Left renal cortex interstitium (tissue), 4 donors: Measurements from ENCODE around the gene GLIS1. TPM values are rescaled to one million over a fixed set of nuclear protein-coding genes. Genes with fewer than 3 reads are reported as not detected.

Experiments
- DNase-seq, 4 donors: peaks; one replicate each; pipeline ENCODE4 v3.0.0-alpha.2; 2013; ENCODE audit warnings: low read depth in 4 of 4, low spot score in 2 of 4, missing footprints in 1 of 4
- polyA plus RNA-seq, 4 donors: library from polyadenylated mRNA; unstranded; fragments of 120-200 nt; gene quantifications; one replicate each; pipeline ENCODE4 v1.2.1, GENCODE V29; 2013; ENCODE audit not compliant: insufficient read length in 4 of 4

Gene GLIS1
- polyA plus RNA-seq, 4 donors, result 1.8 to 3.6 (median 3.0) TPM

GRCh38 chr1:53681351-53681976 lies 57.5 kb downstream of the GLIS1 start:
- DNase-seq, result no peak

- DNase-seq, result no peak
Observed at GRCh38 chr1:53680868-53681267, 58.1 kb downstream of the GLIS1 start.

GRCh38 chr1:53678938-53679825 lies 59.8 kb downstream of the GLIS1 start:
- no peak for DNase-seq

- no peak for DNase-seq
Observed at GRCh38 chr1:53678507-53678906, 60.5 kb downstream of the GLIS1 start.

- no peak for DNase-seq
Observed at GRCh38 chr1:53678046-53678445, 60.9 kb downstream of the GLIS1 start.

- DNase-seq, result no peak
Observed at GRCh38 chr1:53677486-53677885, 61.5 kb downstream of the GLIS1 start.

GRCh38 chr1:53672785-53673184 lies 66.2 kb downstream of the GLIS1 start:
- no peak for DNase-seq

- no peak for DNase-seq
Observed at GRCh38 chr1:53672243-53672642, 66.7 kb downstream of the GLIS1 start.

- no peak for DNase-seq
Observed at GRCh38 chr1:53669621-53670191, 69.3 kb downstream of the GLIS1 start.

GRCh38 chr1:53666566-53666965 lies 72.4 kb downstream of the GLIS1 start:
- no peak for DNase-seq

GRCh38 chr1:53665996-53666395 lies 73.0 kb downstream of the GLIS1 start:
- no peak for DNase-seq

GRCh38 chr1:53663529-53664300 lies 75.2 kb downstream of the GLIS1 start:
- DNase-seq, result no peak

GRCh38 chr1:53662951-53663350 lies 76.0 kb downstream of the GLIS1 start:
- no peak for DNase-seq

- no peak for DNase-seq
Observed at GRCh38 chr1:53662169-53662568, 76.8 kb downstream of the GLIS1 start.

- DNase-seq, result no peak
Observed at GRCh38 chr1:53661496-53661895, 77.5 kb downstream of the GLIS1 start.

GRCh38 chr1:53660666-53661065 lies 78.3 kb downstream of the GLIS1 start:
- DNase-seq, result no peak

- no peak for DNase-seq
Observed at GRCh38 chr1:53659436-53659835, 79.5 kb downstream of the GLIS1 start.

GRCh38 chr1:53658489-53659230 lies 80.3 kb downstream of the GLIS1 start:
- DNase-seq, result no peak

GRCh38 chr1:53657891-53658396 lies 81.0 kb downstream of the GLIS1 start:
- no peak for DNase-seq

GRCh38 chr1:53657531-53657805 lies 81.5 kb downstream of the GLIS1 start:
- no peak for DNase-seq
